Measurements from ENCODE around the gene SLC5A8.
"Not testable (repeated sequence)": the region's sequence is repeated elsewhere in the genome, so short reads cannot be mapped to it uniquely, and the experiment has no call there.

Gene SLC5A8

GRCh38 chr12:101174541-101174940, 35.5 kb downstream of the SLC5A8 start:
- no peak for DNase-seq

- no peak for DNase-seq
Observed at GRCh38 chr12:101173197-101173749, 36.8 kb downstream of the SLC5A8 start.

GRCh38 chr12:101172316-101172715, 37.7 kb downstream of the SLC5A8 start:
- DNase-seq, result no peak

- no peak for DNase-seq
Observed at GRCh38 chr12:101168001-101168400, 42.0 kb downstream of the SLC5A8 start.

GRCh38 chr12:101166866-101167265, 43.2 kb downstream of the SLC5A8 start:
- no peak for DNase-seq

GRCh38 chr12:101165319-101165718, 44.7 kb downstream of the SLC5A8 start:
- no peak for DNase-seq

GRCh38 chr12:101145777-101146431, 64.1 kb downstream of the SLC5A8 start:
- DNase-seq, result not testable (repeated sequence)

- no peak for DNase-seq
Observed at GRCh38 chr12:101127521-101128219, 82.4 kb downstream of the SLC5A8 start.

- no peak for DNase-seq
Observed at GRCh38 chr12:101117842-101118241, 92.2 kb downstream of the SLC5A8 start.

GRCh38 chr12:101116911-101117310, 93.1 kb downstream of the SLC5A8 start:
- no peak for DNase-seq

GRCh38 chr12:101115326-101115725, 94.7 kb downstream of the SLC5A8 start:
- DNase-seq, result no peak

GRCh38 chr12:101111441-101111840, 98.6 kb downstream of the SLC5A8 start:
- DNase-seq, result no peak

- DNase-seq, result no peak
Observed at GRCh38 chr12:101110866-101111265, 99.2 kb downstream of the SLC5A8 start.

- DNase-seq, result no peak
Observed at GRCh38 chr12:101108130-101108529, 101.9 kb downstream of the SLC5A8 start.

- DNase-seq, result no peak
Observed at GRCh38 chr12:101107032-101107763, 102.8 kb downstream of the SLC5A8 start.
